ENCODE measurements around the gene GRB2. TPM values are rescaled to one million over a fixed set of nuclear protein-coding genes. Genes with fewer than 3 reads are reported as not detected.

The GRB2 gene
- total and polyA plus RNA-seq, 2 experiments from 2014 or later: 82.7 to 101 TPM

DNA sequence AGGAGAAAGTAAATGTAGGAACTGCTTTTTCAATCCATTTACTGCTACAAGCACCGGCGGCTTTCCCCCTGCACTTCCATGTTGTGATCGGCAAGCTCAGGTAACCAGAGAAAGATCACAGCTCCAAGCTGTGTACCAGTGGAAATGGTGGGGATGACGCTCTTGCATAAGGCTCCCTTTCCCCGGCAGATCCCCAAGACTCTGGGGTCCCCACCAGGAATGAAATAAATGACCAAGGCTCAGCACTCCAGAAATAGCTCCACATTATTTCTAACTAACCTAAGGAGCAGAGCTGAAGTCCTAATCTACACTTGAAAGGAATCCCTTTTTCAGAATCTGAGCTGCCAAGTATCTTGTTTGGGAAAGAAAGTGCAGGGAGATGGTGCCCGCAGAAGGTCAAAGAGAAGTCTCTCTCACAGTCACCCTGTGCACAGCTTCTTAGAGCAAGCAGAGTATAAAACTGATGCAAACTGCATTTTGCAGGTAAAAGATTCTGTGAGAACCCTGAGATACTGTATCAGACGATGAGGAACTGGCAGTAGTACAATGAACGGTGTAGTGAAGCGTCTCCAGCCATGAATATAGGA, 11.1 kb downstream of the GRB2 start:
- no peaks in the 10 kb centered on the region for H3K36me3 ChIP-seq (replicated peaks; ENCODE audit: insufficient read depth, low read depth)
- H3K9me2 ChIP-seq (replicated peaks; ENCODE audit: insufficient read depth): no peaks in the 10 kb centered on the region
- H3K27ac ChIP-seq: peak overlapping the region; percentile 84
- no peaks in the 10 kb centered on the region for H3K27me3 ChIP-seq
- peak; percentile 16 for DNase-seq (ENCODE audit: low spot score)
- 6% methylated on average over 9 of the region's 9 CpGs for WGBS (ENCODE audit: low lambda C conversion rate, missing lambda C conversion rate)
- H3K9me3 ChIP-seq (ENCODE audit: low read depth): no peaks in the 10 kb centered on the region
- peak overlapping the region; percentile 91 for H3K4me2 ChIP-seq
- peak overlapping the region; percentile 60 for H3K4me3 ChIP-seq
- peaks cover 32% of the 10 kb centered on the region for H4K20me1 ChIP-seq (ENCODE audit: insufficient read depth, poor library complexity, severe bottlenecking)
- TF ChIP-seq, protein P1, sequence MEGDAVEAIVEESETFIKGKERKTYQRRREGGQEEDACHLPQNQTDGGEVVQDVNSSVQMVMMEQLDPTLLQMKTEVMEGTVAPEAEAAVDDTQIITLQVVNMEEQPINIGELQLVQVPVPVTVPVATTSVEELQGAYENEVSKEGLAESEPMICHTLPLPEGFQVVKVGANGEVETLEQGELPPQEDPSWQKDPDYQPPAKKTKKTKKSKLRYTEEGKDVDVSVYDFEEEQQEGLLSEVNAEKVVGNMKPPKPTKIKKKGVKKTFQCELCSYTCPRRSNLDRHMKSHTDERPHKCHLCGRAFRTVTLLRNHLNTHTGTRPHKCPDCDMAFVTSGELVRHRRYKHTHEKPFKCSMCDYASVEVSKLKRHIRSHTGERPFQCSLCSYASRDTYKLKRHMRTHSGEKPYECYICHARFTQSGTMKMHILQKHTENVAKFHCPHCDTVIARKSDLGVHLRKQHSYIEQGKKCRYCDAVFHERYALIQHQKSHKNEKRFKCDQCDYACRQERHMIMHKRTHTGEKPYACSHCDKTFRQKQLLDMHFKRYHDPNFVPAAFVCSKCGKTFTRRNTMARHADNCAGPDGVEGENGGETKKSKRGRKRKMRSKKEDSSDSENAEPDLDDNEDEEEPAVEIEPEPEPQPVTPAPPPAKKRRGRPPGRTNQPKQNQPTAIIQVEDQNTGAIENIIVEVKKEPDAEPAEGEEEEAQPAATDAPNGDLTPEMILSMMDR (IDR thresholded peaks at IDR 0.05; ENCODE audit: poor library complexity): no peak
- TF ChIP-seq EZH2phosphoT487 (IDR thresholded peaks at IDR 0.05; ENCODE audit: low read depth, severe bottlenecking, unreplicated experiment) (no peak), EZH2 (IDR thresholded peaks at IDR 0.05; ENCODE audit: borderline replicate concordance) (no peak)
- peaks cover 37% of the 10 kb centered on the region for H3K4me1 ChIP-seq (ENCODE audit: insufficient read depth)
- H3K79me2 ChIP-seq: peaks cover 93% of the 10 kb centered on the region
- peak overlapping the region; percentile 73 for H2AFZ ChIP-seq

DNA sequence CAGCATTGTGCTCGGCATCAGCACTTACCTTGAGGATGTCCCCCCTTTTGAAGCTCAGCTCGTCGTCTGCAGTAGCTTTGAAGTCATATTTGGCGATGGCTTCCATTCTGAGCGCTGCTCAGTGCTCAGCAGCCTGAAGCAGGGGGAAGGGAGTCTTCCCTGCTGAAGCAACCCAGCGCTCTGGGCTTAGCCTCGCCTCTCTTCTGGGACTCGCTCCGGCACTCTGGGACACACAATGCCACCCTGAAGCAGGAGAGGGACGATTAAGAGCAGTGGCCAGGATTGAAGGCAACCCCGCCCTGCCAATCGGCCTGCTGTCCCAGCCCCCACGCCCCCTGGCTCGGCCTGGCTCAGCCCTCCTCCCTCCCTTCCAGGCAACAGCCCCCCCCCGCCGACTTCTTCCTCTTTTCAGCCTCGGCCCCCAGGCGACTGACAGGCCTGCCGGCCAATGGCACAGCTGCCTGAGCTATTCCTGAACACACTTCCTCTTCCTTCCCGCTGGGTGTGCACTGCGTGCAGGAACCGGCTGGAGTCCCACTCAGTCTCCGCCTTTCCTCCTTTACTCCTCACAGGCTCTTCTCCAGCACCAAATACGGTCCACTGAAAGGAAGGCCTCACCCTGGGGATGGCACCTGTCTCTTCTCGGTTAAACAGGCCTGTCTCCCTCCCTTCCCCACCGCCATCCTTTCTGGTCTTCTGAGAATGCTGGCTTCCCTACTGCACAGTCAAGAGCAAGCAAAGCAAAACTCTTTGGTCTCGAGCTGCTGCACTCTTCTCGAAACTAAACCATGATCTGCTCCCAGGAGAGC, 11.8 kb downstream of the GRB2 start:
- Histone ChIP-seq H3K9me3 (ENCODE audit: low read depth) (no peaks in the 10 kb centered on the region), H3K4me1 (ENCODE audit: insufficient read depth) (peaks cover 37% of the 10 kb centered on the region), H4K20me1 (ENCODE audit: insufficient read depth, poor library complexity, severe bottlenecking) (peaks cover 30% of the 10 kb centered on the region), H3K4me3 (peak overlapping the region; percentile 76), H3K79me2 (peaks cover 93% of the 10 kb centered on the region), H2AFZ (peak overlapping the region; percentile 73), H3K36me3 (replicated peaks; ENCODE audit: insufficient read depth, low read depth) (no peaks in the 10 kb centered on the region), H3K27me3 (no peaks in the 10 kb centered on the region), H3K27ac (peak overlapping the region; percentile 84), H3K4me2 (peak overlapping the region; percentile 91), H3K9me2 (replicated peaks; ENCODE audit: insufficient read depth) (no peaks in the 10 kb centered on the region)
- peak; percentile 98 for DNase-seq (ENCODE audit: low spot score)
- under 1% methylated on average over 19 of the region's 28 CpGs for WGBS (ENCODE audit: low lambda C conversion rate, missing lambda C conversion rate)
- TF ChIP-seq, protein P1 (IDR thresholded peaks at IDR 0.05; ENCODE audit: poor library complexity): no peak
- no peak for TF ChIP-seq EZH2phosphoT487 (IDR thresholded peaks at IDR 0.05; ENCODE audit: low read depth, severe bottlenecking, unreplicated experiment)
- TF ChIP-seq EZH2 (IDR thresholded peaks at IDR 0.05; ENCODE audit: borderline replicate concordance): no peak

- H3K27ac ChIP-seq: peak overlapping the region; percentile 84
- H3K4me3 ChIP-seq: peak overlapping the region; percentile 76
- H3K9me3 ChIP-seq (ENCODE audit: low read depth): no peaks in the 10 kb centered on the region
- H3K27me3 ChIP-seq: no peaks in the 10 kb centered on the region
- H3K4me1 ChIP-seq (ENCODE audit: insufficient read depth): peaks cover 37% of the 10 kb centered on the region
- H2AFZ ChIP-seq: no peak overlapping the region
- no peaks in the 10 kb centered on the region for H3K36me3 ChIP-seq (replicated peaks; ENCODE audit: insufficient read depth, low read depth)
- TF ChIP-seq, protein P1 (IDR thresholded peaks at IDR 0.05; ENCODE audit: poor library complexity): no peak
- TF ChIP-seq EZH2phosphoT487 (IDR thresholded peaks at IDR 0.05; ENCODE audit: low read depth, severe bottlenecking, unreplicated experiment) (no peak), EZH2 (IDR thresholded peaks at IDR 0.05; ENCODE audit: borderline replicate concordance) (no peak)
- no peaks in the 10 kb centered on the region for H3K9me2 ChIP-seq (replicated peaks; ENCODE audit: insufficient read depth)
- 20% methylated on average over 3 of the region's 3 CpGs for WGBS (ENCODE audit: low lambda C conversion rate, missing lambda C conversion rate)
- H3K79me2 ChIP-seq: peaks cover 93% of the 10 kb centered on the region
- DNase-seq (ENCODE audit: low spot score): no peak
- H3K4me2 ChIP-seq: peak overlapping the region; percentile 91
- peaks cover 27% of the 10 kb centered on the region for H4K20me1 ChIP-seq (ENCODE audit: insufficient read depth, poor library complexity, severe bottlenecking)
Observed at GRCh38 chr17:75392559-75392958, 12.9 kb downstream of the GRB2 start.
